ENCODE results near the gene SLC24A4. TPM values are rescaled to one million over a fixed set of nuclear protein-coding genes. Genes with fewer than 3 reads are reported as not detected.
A peak's percentile ranks its signal among the peaks of the same experiment; 100 is the strongest.

The SLC24A4 gene
- polyA plus RNA-seq, 1 donor (not counting 4 experiments of a cell fraction or from before 2014, with no cell fraction given), result 0.10 TPM

- DNase-seq (ENCODE audit: low read depth, low spot score) (no peak), FAIRE-seq (peak; percentile 63)
- Histone ChIP-seq H4K20me1 (ENCODE audit: control insufficient read depth, extremely low read depth, insufficient read depth, low read length) (no peaks in the 10 kb centered on the region), H3K27ac (ENCODE audit: control insufficient read depth, insufficient read depth, low read length) (peak overlapping the region; percentile 98), H3K9me1 (ENCODE audit: control insufficient read depth, extremely low read depth, insufficient read depth, low read length) (no peaks in the 10 kb centered on the region), H3K9me3 (ENCODE audit: control insufficient read depth, low read depth, low read length) (no peaks in the 10 kb centered on the region), H3K79me2 (ENCODE audit: control insufficient read depth, insufficient read depth, low read length) (no peaks in the 10 kb centered on the region), H3K4me1 (ENCODE audit: control insufficient read depth, extremely low read depth, insufficient read depth, low read length) (peaks cover 45% of the 10 kb centered on the region), H3K4me2 (ENCODE audit: control insufficient read depth, extremely low read depth, insufficient read depth, low read depth, low read length) (peak overlapping the region; percentile 90), H3K9ac (ENCODE audit: control insufficient read depth, extremely low read depth, insufficient read depth, low read length) (peak overlapping the region; percentile 75), H3K4me3 (ENCODE audit: control insufficient read depth in 2 of 3, extremely low read depth in 1 of 3, insufficient read depth in 2 of 3, low read depth in 1 of 3, low read length in 3 of 3) (peak overlapping the region in 2 of 3 experiments; percentile 11 to 35), H3K36me3 (ENCODE audit: control insufficient read depth in 2 of 2, extremely low read depth in 1 of 2, insufficient read depth in 2 of 2, low read length in 2 of 2) (no peaks in the 10 kb centered on the region), H3K27me3 (ENCODE audit: control insufficient read depth, extremely low read depth, insufficient read depth, low read length) (no peaks in the 10 kb centered on the region), H2AFZ (ENCODE audit: control insufficient read depth, low read length) (peak overlapping the region; percentile 67)
- dilution Hi-C loops (cut with MboI; ENCODE audit: extremely low pct_ligation_motif_present, low sequenced_read_pairs), result no loop called here
- TF ChIP-seq CTCF (optimal IDR thresholded peaks at IDR 0.05 in 1 of 3, IDR thresholded peaks at IDR 0.05 in 1 of 3, conservative IDR thresholded peaks at IDR 0.05 in 1 of 3; ENCODE audit: extremely low read depth in 1 of 3, insufficient read depth in 2 of 3, low read length in 3 of 3) (peak in 2 of 3 experiments; percentile 23 to 41), EZH2 (IDR thresholded peaks at IDR 0.05; ENCODE audit: low read length) (no peak)
Observed at GRCh38 chr14:92510972-92511371, 188.0 kb downstream of the SLC24A4 start.

GRCh38 chr14:92511453-92512238 lies 188.7 kb downstream of the SLC24A4 start:
- H3K27ac ChIP-seq (ENCODE audit: control insufficient read depth, insufficient read depth, low read length), result peak overlapping the region; percentile 98
- H3K4me2 ChIP-seq (ENCODE audit: control insufficient read depth, extremely low read depth, insufficient read depth, low read depth, low read length), result peak overlapping the region; percentile 90
- H3K4me3 ChIP-seq (ENCODE audit: control insufficient read depth in 2 of 3, extremely low read depth in 1 of 3, insufficient read depth in 2 of 3, low read depth in 1 of 3, low read length in 3 of 3), result peak overlapping the region in 2 of 3 experiments; percentile 35 to 49
- FAIRE-seq (peak; percentile 93), DNase-seq (ENCODE audit: low read depth, low spot score) (no peak)
- no peaks in the 10 kb centered on the region for H3K9me1 ChIP-seq (ENCODE audit: control insufficient read depth, extremely low read depth, insufficient read depth, low read length)
- dilution Hi-C loops (cut with MboI; ENCODE audit: extremely low pct_ligation_motif_present, low sequenced_read_pairs), result no loop called here
- no peaks in the 10 kb centered on the region for H3K27me3 ChIP-seq (ENCODE audit: control insufficient read depth, extremely low read depth, insufficient read depth, low read length)
- H2AFZ ChIP-seq (ENCODE audit: control insufficient read depth, low read length), result peak overlapping the region; percentile 67
- peak overlapping the region; percentile 75 for H3K9ac ChIP-seq (ENCODE audit: control insufficient read depth, extremely low read depth, insufficient read depth, low read length)
- H3K4me1 ChIP-seq (ENCODE audit: control insufficient read depth, extremely low read depth, insufficient read depth, low read length), result peaks cover 43% of the 10 kb centered on the region
- H3K9me3 ChIP-seq (ENCODE audit: control insufficient read depth, low read depth, low read length), result no peaks in the 10 kb centered on the region
- no peaks in the 10 kb centered on the region for H3K36me3 ChIP-seq (ENCODE audit: control insufficient read depth in 2 of 2, extremely low read depth in 1 of 2, insufficient read depth in 2 of 2, low read length in 2 of 2)
- H4K20me1 ChIP-seq (ENCODE audit: control insufficient read depth, extremely low read depth, insufficient read depth, low read length), result no peaks in the 10 kb centered on the region
- H3K79me2 ChIP-seq (ENCODE audit: control insufficient read depth, insufficient read depth, low read length), result no peaks in the 10 kb centered on the region
- TF ChIP-seq CTCF (optimal IDR thresholded peaks at IDR 0.05 in 1 of 3, IDR thresholded peaks at IDR 0.05 in 1 of 3, conservative IDR thresholded peaks at IDR 0.05 in 1 of 3; ENCODE audit: extremely low read depth in 1 of 3, insufficient read depth in 2 of 3, low read length in 3 of 3) (no peak), EZH2 (IDR thresholded peaks at IDR 0.05; ENCODE audit: low read length) (no peak)
